MM.1S (cell line): ENCODE data around the gene USP32.

ENCODE experiments used
- CTCF ChIP-seq: fragments of 300-600 bp; sonication (generic); IDR thresholded peaks from 2 replicates; pipeline ENCODE4 v1.5.1; 2016; ENCODE audit warnings: antibody characterized with exemption, low read length, mixed read lengths
- EZH2phosphoT487 ChIP-seq: fragments of 300-600 bp; sonication (generic); IDR thresholded peaks from 2 replicates; pipeline ENCODE4 v1.6.1; 2018; ENCODE audit warnings: antibody characterized with exemption, low read length

GRCh38 chr17:60353773-60354172 lies 38.2 kb downstream of the USP32 start:
- TF ChIP-seq CTCF (no peak), EZH2phosphoT487 (no peak)
